ENCODE data around the gene CBX2.

CBX2 gene

GRCh38 chr17:79819085-79819484, 41.1 kb downstream of the CBX2 start:
- TF ChIP-seq, protein P1, sequence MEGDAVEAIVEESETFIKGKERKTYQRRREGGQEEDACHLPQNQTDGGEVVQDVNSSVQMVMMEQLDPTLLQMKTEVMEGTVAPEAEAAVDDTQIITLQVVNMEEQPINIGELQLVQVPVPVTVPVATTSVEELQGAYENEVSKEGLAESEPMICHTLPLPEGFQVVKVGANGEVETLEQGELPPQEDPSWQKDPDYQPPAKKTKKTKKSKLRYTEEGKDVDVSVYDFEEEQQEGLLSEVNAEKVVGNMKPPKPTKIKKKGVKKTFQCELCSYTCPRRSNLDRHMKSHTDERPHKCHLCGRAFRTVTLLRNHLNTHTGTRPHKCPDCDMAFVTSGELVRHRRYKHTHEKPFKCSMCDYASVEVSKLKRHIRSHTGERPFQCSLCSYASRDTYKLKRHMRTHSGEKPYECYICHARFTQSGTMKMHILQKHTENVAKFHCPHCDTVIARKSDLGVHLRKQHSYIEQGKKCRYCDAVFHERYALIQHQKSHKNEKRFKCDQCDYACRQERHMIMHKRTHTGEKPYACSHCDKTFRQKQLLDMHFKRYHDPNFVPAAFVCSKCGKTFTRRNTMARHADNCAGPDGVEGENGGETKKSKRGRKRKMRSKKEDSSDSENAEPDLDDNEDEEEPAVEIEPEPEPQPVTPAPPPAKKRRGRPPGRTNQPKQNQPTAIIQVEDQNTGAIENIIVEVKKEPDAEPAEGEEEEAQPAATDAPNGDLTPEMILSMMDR (IDR thresholded peaks at IDR 0.05; ENCODE audit: low read depth, low read length, missing control alignments), result no peak
- Histone ChIP-seq H3K36me3 (replicated peaks) (no peaks in the 10 kb centered on the region), H3K4me3 (ENCODE audit: low read depth, low read length) (no peak overlapping the region), H3K27me3 (replicated peaks) (peaks cover 22% of the 10 kb centered on the region), H3K27ac (no peak overlapping the region)
- no peak for DNase-seq
- in situ Hi-C loops (cut with HindIII; ENCODE audit: low pct_ligation_motif_present, low sequenced_read_pairs), result no loop called here

DNA sequence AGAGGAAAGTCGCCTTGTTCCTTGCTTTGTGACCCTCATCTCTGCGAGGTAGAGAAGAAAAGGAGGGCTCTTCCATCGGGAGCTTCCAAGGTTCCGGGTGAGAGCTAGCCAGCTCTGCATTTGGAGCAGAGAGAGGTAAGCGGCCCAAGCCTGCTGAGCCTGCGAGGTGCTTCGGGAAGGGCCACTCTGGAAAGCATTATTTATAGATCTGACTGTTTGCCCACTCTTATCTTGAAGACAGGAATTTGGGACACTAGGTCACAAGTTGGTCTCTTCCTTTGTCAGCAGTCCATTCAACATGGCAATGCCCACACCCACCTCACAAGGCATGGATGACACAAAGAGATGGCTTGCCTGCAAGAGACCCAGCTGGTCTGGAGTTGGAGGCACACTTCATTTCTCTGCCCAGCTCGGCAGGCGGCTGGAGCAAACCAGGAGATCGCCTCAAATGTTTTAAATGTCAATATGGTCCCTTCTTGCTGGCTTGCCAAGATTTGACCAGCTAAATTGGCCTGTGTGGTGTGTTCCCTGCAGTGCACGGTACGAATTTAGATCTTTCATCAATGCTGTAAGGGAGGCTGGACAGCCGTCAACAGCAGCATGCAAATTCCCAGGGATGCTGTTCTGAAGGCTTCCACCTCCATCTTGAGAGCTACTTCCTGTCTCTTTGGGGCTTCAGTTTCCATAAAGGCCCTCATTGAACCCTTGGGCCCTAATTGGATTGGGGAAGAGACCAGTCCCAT, 41.8 kb downstream of the CBX2 start:
- Histone ChIP-seq H3K36me3 (replicated peaks) (no peaks in the 10 kb centered on the region), H3K4me3 (ENCODE audit: low read depth, low read length) (no peak overlapping the region), H3K27ac (no peak overlapping the region), H3K27me3 (replicated peaks) (peaks cover 17% of the 10 kb centered on the region)
- TF ChIP-seq, protein P1 (IDR thresholded peaks at IDR 0.05; ENCODE audit: low read depth, low read length, missing control alignments), result no peak
- DNase-seq, result no peak
- in situ Hi-C loops (cut with HindIII; ENCODE audit: low pct_ligation_motif_present, low sequenced_read_pairs), result no loop called here

GRCh38 chr17:79820959-79821330, 43.0 kb downstream of the CBX2 start:
- TF ChIP-seq, protein P1 (IDR thresholded peaks at IDR 0.05; ENCODE audit: low read depth, low read length, missing control alignments), result no peak
- in situ Hi-C loops (cut with HindIII; ENCODE audit: low pct_ligation_motif_present, low sequenced_read_pairs), result no loop called here
- H3K27ac ChIP-seq, result no peak overlapping the region
- peaks cover 5% of the 10 kb centered on the region for H3K27me3 ChIP-seq (replicated peaks)
- no peak for DNase-seq
- H3K36me3 ChIP-seq (replicated peaks), result no peaks in the 10 kb centered on the region
- H3K4me3 ChIP-seq (ENCODE audit: low read depth, low read length), result no peak overlapping the region

DNA sequence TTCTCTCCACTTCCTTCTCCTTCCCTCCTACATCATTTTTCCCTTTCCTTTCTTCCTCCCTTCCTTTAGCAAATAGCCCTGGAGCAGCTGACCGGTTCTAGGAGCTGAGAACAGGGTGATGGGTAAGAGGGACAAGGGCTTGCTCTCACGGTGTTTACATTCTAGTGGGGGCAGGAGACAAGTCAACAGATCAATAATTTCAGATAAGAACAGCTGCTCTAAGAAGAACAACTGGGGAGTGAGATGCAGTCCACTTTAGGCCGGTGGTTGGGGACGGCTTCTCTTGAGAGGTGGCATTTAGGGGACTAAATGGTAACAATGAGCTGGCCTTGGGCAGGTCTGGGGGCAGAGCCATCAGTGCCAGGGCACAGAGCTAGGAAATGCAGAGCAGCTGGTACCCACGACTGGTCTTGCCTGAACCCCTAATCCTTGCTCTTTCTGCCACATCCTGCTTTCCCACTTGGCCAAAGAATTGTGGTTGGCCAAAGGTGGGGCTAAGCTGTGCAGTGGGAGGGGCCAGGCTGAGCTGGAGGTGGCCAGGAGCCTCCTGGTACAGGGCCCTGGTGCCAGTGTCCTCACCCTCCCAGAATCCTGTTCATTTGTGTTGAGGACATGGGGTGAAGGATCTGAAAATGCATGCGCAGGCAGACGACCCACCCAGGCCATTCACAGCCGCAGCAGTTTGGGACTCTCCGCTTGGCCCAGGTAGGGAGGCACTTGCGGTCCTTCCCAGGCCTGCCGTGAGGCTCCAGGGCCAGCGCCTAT, 43.6 kb downstream of the CBX2 start:
- in situ Hi-C loops (cut with HindIII; ENCODE audit: low pct_ligation_motif_present, low sequenced_read_pairs), result no loop called here
- H3K36me3 ChIP-seq (replicated peaks), result no peaks in the 10 kb centered on the region
- DNase-seq, result no peak
- TF ChIP-seq, protein P1 (IDR thresholded peaks at IDR 0.05; ENCODE audit: low read depth, low read length, missing control alignments), result no peak
- no peak overlapping the region for H3K4me3 ChIP-seq (ENCODE audit: low read depth, low read length)
- no peaks in the 10 kb centered on the region for H3K27me3 ChIP-seq (replicated peaks)
- no peak overlapping the region for H3K27ac ChIP-seq

DNA sequence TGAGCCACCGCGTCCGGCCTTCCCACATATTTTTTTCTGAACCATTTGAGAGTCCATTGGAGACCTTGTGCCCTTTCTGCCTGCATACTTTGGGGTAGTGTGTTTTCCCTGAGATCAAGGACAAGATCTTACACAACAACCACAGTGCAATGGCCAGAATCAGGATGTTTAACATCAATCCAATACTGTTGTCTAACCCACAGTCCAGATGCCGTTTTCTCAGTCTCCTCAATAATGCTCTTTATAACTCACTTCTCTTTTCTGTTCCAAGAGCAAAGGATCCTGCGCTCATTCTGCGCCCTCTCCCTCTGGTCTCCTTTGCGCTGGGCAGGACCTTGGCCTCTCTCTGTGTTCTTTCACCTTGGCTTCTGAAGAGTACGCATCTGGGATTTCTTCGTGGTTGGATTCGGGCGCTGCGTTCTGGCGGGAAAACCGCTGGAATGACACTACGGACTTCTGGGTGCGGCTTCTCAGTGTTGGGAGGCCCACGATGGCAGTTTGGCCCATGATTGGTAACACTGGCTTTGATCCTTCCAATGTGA, 44.7 kb downstream of the CBX2 start:
- TF ChIP-seq, protein P1 (IDR thresholded peaks at IDR 0.05; ENCODE audit: low read depth, low read length, missing control alignments), result no peak
- Histone ChIP-seq H3K27me3 (replicated peaks) (no peaks in the 10 kb centered on the region), H3K4me3 (ENCODE audit: low read depth, low read length) (no peak overlapping the region), H3K36me3 (replicated peaks) (no peaks in the 10 kb centered on the region), H3K27ac (no peak overlapping the region)
- DNase-seq, result no peak
- in situ Hi-C loops (cut with HindIII; ENCODE audit: low pct_ligation_motif_present, low sequenced_read_pairs), result no loop called here

All from brain microvascular endothelial cell (primary cell).